NT2/D1 (cell line): Measurements from ENCODE around the gene COL4A3.

Experiments
- SUZ12 ChIP-seq: IDR thresholded peaks from 2 replicates; pipeline ENCODE4 v1.6.1; 2011; ENCODE audit not compliant: insufficient read length, insufficient read depth; ENCODE audit errors: extremely low read depth
- YY1 ChIP-seq: IDR thresholded peaks from 2 replicates; pipeline ENCODE4 v1.6.1; 2011; ENCODE audit not compliant: insufficient read length, insufficient read depth
- ZNF274 ChIP-seq: IDR thresholded peaks from 2 replicates; pipeline ENCODE4 v1.6.1; 2011; ENCODE audit warnings: mild to moderate bottlenecking, low read depth, low read length

GRCh38 chr2:227164763-227165291 is 403 bp downstream of the COL4A3 start:
- no peak for TF ChIP-seq SUZ12
- TF ChIP-seq YY1: no peak
- TF ChIP-seq ZNF274: no peak
